ENCODE results near the gene TCERG1L. TPM values are rescaled to one million over a fixed set of nuclear protein-coding genes. Genes with fewer than 3 reads are reported as not detected.

TCERG1L gene
- total RNA-seq, 2 experiments from 2014 or later: not detected

DNA sequence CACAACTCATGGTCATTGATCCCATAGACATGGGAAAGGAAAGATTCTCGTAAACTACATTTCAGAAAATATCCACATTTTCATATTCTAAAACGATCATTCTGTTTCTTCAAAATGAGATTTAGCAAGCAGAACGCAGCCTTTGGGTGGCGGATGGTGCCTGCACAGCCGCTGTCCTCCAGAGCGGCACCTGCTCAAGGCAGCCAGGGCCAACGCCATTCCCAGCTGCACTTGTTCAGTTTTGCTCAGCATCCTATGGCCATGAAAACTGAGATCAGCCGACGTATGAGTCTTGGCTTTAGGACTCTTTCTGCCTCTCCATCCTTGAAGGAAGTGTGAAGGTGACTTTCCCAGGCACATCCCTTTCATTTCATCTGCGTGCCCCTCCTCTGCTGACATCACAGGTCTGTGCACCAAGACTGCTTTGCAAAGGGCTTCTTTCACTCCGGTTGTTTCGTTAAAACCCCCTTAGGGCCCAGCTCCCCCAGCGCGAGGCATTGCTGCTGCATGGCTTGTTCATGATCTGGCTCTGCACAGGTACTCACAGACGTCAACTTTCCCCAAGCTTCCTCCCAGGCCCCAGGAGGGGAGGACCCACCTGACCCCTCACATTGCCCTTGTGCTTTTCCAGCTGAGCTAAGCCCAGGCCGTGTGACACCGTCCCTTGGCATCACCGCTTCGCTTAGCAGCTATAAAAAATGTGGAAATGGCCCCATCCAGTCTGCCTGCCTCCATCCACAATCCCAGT is 37.2 kb downstream of the TCERG1L start:
- H3K4me1 Mint-ChIP-seq (ENCODE audit: low read depth): no peaks in the 10 kb centered on the region
- no peaks in the 10 kb centered on the region for H3K27me3 Mint-ChIP-seq
- H3K9me3 Mint-ChIP-seq: no peaks in the 10 kb centered on the region
- ATAC-seq (no peak), DNase-seq (no peak)
- intact Hi-C loops (cut with micrococcal nuclease): no loop called here
- no peaks in the 10 kb centered on the region for H3K36me3 Mint-ChIP-seq (ENCODE audit: low read depth)
- no peak overlapping the region for H3K27ac Mint-ChIP-seq
- TF ChIP-seq CTCF (IDR thresholded peaks at IDR 0.05): no peak
- CTCF ChIA-PET: no interaction called here
- H3K4me3 Mint-ChIP-seq: no peak overlapping the region
- POLR2A ChIA-PET: no interaction called here

- no peaks in the 10 kb centered on the region for H3K36me3 Mint-ChIP-seq (ENCODE audit: low read depth)
- ChIA-PET POLR2A (no interaction called here), CTCF (no interaction called here)
- no peak overlapping the region for H3K4me3 Mint-ChIP-seq
- no peak overlapping the region for H3K27ac Mint-ChIP-seq
- no peaks in the 10 kb centered on the region for H3K4me1 Mint-ChIP-seq (ENCODE audit: low read depth)
- no peak for ATAC-seq
- DNase-seq: no peak
- no peaks in the 10 kb centered on the region for H3K9me3 Mint-ChIP-seq
- no peaks in the 10 kb centered on the region for H3K27me3 Mint-ChIP-seq
- no peak for TF ChIP-seq CTCF (IDR thresholded peaks at IDR 0.05)
- intact Hi-C loops (cut with micrococcal nuclease): no loop called here
These were observed 38.0 kb downstream of the TCERG1L start for GRCh38 chr10:131273476-131273875.

DNA sequence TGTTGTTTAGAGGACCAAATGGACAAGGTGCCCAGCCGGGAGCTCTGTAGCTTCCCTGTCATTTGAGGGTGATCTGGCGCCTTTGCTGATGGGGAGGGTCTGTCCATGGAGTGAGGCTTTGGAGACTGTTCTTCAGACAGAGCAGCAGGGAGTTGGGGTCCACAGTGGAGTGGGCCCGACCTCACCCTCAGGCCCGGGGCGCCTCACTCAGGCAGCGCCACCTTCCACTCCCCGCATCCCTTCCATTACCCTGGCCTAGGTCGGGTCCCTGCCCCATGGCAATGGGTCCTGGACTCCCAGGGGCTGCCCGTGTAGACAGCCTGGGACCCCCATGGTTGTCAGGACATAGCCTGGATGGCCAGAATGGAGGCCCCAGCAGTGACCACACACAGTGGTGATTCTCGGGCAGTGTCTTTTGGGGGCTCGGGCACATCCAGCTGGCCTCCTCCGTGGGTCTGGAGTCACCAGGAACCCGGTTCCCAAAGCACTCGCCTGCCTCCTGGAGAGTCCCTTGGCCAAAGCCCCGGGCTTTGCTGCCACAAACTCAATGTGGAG is 38.5 kb downstream of the TCERG1L start:
- no peak for DNase-seq
- Mint-ChIP-seq H3K27me3 (no peaks in the 10 kb centered on the region), H3K4me1 (ENCODE audit: low read depth) (no peaks in the 10 kb centered on the region), H3K36me3 (ENCODE audit: low read depth) (no peaks in the 10 kb centered on the region), H3K9me3 (no peaks in the 10 kb centered on the region), H3K27ac (no peak overlapping the region), H3K4me3 (no peak overlapping the region)
- CTCF ChIA-PET: no interaction called here
- ATAC-seq: no peak
- intact Hi-C loops (cut with micrococcal nuclease): no loop called here
- POLR2A ChIA-PET: no interaction called here
- no peak for TF ChIP-seq CTCF (IDR thresholded peaks at IDR 0.05)

- H3K36me3 Mint-ChIP-seq (ENCODE audit: low read depth): no peaks in the 10 kb centered on the region
- DNase-seq: no peak
- no peaks in the 10 kb centered on the region for H3K4me1 Mint-ChIP-seq (ENCODE audit: low read depth)
- no peaks in the 10 kb centered on the region for H3K9me3 Mint-ChIP-seq
- CTCF ChIA-PET: no interaction called here
- no peaks in the 10 kb centered on the region for H3K27me3 Mint-ChIP-seq
- POLR2A ChIA-PET: no interaction called here
- ATAC-seq: no peak
- TF ChIP-seq CTCF (IDR thresholded peaks at IDR 0.05): no peak
- no peak overlapping the region for H3K27ac Mint-ChIP-seq
- intact Hi-C loops (cut with micrococcal nuclease): no loop called here
- no peak overlapping the region for H3K4me3 Mint-ChIP-seq
These were observed 39.6 kb downstream of the TCERG1L start for GRCh38 chr10:131271966-131272365.

- Mint-ChIP-seq H3K9me3 (no peaks in the 10 kb centered on the region), H3K4me3 (no peak overlapping the region), H3K27ac (no peak overlapping the region), H3K4me1 (ENCODE audit: low read depth) (no peaks in the 10 kb centered on the region), H3K27me3 (no peaks in the 10 kb centered on the region), H3K36me3 (ENCODE audit: low read depth) (no peaks in the 10 kb centered on the region)
- DNase-seq: no peak
- TF ChIP-seq CTCF (IDR thresholded peaks at IDR 0.05): no peak
- ChIA-PET CTCF (no interaction called here), POLR2A (no interaction called here)
- intact Hi-C loops (cut with micrococcal nuclease): no loop called here
- ATAC-seq: no peak
These were observed 40.2 kb downstream of the TCERG1L start for GRCh38 chr10:131271195-131271880.
